CD4-positive, alpha-beta T cell treated with Interleukin-12 subunit alpha and Interleukin-12 subunit beta, for 1 hour (primary cell): ENCODE data around the gene KAT2B.

Experiments used
- DNase-seq: peaks from one replicate; pipeline ENCODE4 v3.0.0-alpha.2; 2020

The KAT2B gene

DNA sequence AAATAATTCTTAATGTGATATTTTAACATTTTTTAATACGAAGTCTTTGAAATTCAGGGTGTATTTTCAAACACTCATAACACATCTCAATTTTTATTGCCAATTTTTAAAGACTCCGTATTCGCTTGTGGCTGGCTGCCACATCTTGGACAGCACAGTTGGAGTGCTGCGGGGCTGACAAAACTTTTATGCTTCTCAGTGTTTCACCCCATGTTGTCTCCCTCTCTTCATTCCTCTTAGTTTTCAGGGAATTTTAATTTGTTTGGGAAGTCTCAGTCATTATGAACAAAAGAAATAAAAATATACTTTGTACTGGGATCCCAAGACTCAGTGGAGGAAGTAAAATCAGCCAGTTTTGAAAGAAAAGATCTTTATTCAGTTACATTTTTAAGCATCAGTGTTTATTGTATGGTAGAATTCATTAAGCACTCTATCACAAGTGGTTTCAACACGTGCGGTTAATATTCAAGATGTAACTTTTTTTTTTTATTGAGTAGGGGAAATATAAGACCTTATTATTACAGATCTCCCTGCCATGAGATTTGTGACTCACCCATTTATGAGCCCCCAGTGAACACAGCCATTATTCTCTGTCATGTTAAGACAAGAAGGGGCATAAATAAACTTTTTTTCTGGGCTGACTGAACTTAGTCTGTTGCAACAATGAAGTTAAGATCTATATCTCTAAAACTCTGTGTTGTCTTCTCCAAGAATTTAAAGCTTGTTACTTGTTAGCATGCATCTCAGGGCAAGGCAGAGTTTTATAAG lies 26.8 kb downstream of the KAT2B start:
- DNase-seq: no peak

DNA sequence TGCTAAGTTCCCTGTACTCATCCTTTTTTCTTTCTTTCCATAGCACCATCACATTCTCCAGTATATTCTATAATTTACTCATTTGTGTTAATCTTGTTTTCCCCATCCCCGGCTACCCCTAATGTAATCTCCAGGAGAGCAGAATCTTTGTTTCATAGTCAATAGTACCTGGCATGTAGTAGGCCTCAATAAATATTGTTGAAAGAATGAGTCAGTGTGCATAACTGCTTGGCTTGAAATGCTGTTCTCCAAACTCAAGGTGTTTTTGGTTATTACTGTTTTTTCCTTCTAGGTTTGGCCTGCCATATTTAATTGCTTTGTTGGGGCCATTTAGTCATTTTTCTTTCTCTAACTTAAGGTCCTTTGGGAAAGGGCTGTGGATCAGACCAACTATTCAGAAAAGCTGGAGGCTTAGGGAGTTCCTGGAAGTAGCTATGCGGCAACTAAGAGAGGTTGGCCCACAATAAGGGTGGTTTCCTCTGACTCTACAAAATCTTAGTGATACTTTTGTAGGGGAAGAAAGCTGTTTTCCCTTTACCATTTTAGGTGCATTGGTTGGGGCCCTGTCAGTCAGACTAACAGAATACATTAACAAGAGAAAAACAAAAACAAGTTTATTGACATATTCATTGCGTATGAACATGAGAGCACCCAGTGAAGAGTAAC lies 28.4 kb downstream of the KAT2B start:
- DNase-seq: no peak

DNA sequence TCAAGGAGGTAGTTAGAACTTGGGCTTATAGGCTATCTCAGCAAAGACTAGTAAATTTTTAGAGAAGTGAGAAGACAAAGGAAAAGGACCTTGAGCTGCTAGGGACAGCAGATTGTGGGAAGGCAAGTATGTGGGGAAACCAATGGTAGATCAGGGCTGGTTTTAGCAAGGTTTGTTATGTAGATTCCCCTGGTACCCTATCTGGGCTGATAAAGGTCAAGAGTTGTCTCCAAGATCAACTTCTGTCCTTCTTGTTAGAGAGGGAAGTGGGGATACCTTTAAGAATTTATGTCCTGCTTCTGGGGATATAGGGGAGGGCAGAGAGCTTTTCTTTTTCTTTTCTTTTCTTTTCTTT lies 28.9 kb downstream of the KAT2B start:
- DNase-seq: no peak

- DNase-seq: no peak
Observed at GRCh38 chr3:20071175-20071574, 30.9 kb downstream of the KAT2B start.

DNA sequence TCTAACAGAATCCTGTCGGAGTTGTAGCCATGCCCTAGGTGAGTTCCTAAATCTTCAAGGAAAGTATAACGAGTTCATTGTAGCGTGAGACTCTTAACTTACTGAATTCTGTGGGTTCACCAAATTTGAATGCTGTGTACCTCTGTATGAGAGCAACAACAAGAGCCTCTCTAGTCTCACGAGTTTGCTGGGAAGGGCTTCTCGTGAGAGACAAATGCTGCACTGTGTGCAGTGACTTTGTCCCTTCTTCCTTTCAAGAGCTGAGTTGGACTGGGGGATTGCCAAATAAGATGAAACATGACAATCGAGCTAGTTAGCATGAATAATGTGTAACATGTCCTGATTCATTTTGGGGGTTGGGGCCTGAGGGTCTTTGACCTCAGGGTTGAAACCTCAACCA lies 32.2 kb downstream of the KAT2B start:
- DNase-seq: no peak

- no peak for DNase-seq
Observed at GRCh38 chr3:20073068-20073467, 32.8 kb downstream of the KAT2B start.

GRCh38 chr3:20073683-20074082 lies 33.4 kb downstream of the KAT2B start:
- DNase-seq: no peak

DNA sequence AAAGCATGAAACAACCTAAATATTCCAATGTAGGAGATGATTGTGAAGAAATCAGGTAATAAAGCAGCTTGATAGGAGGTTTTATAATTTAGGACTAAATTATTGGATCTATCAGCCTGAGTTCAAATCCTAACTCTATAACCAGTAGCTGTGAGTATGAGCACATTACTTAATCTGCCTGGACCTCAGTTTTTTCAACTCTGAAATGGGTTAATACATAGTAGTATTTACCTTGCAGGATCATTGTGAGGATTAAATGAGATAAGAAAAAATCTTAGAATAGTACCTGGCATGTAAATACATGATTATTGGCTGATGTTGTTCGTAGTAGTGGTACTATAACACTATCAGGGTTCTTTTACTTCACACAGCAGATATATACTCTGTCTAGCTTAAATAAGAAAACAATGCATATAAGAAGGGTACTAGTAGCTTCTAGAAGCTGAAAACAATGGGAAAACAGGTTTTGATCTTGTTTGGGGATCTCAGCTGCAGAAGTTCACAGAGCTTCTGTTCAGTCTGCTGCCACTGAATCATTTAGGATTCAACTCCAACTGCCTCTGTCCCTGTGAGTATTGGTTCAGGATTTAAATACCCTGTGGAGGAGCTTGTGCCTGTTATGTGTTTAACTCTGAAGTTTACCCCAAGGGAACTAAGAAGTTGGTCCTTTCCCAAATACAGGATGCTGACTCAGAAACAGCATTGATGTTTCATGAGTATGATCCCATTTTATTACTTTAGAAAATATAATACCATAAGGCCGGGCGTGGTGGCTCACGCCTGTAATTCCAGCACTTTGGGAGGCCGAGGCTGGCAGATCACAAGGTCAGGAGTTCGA lies 34.2 kb downstream of the KAT2B start:
- no peak for DNase-seq

GRCh38 chr3:20075197-20075596 lies 35.0 kb downstream of the KAT2B start:
- DNase-seq: no peak

- DNase-seq: no peak
Observed at GRCh38 chr3:20076296-20076997, 36.2 kb downstream of the KAT2B start.

- no peak for DNase-seq
Observed at GRCh38 chr3:20077068-20077467, 36.8 kb downstream of the KAT2B start.

- DNase-seq: no peak
Observed at GRCh38 chr3:20078194-20078714, 38.0 kb downstream of the KAT2B start.

DNA sequence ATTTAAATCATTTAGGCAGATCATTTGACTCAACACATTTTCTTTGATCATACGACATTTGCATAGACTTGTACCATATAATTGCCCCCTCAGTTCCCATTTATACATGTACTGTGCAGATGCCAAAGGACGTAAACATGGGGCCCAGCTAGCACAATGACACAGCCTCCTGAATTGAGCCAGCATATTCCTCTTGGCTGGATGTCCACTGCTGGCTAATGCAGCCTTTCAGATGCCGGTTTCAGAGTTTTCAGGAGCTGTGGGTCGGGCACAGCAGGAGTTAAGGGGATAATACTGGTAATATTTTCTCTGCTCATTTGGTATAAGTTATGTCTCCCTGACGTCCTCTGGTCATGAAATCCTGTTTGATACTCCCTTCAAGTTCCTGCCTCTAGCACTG lies 39.4 kb downstream of the KAT2B start:
- DNase-seq: no peak

GRCh38 chr3:20080956-20081554 lies 40.8 kb downstream of the KAT2B start:
- peak; percentile 44 for DNase-seq

- no peak for DNase-seq
Observed at GRCh38 chr3:20083253-20083652, 43.0 kb downstream of the KAT2B start.

DNA sequence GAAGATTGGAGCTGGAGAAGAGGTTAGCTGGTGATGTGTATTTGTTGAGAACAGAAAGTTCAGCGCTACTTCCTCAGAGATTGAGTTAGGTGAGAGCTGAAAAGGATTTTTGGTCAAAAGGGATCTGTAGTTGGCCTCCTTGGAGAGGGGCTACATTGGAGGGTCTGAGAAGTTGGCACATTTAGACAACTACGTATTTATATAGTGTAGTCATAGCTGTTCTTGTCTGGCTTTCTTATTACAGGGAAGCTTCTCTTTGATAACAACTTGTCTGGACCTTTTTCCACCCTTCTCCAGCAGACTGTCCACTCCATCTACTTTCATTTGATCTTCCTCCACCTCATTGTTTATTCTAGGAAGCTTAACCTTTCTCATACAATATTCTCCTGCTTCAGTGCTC lies 43.7 kb downstream of the KAT2B start:
- DNase-seq: no peak

DNA sequence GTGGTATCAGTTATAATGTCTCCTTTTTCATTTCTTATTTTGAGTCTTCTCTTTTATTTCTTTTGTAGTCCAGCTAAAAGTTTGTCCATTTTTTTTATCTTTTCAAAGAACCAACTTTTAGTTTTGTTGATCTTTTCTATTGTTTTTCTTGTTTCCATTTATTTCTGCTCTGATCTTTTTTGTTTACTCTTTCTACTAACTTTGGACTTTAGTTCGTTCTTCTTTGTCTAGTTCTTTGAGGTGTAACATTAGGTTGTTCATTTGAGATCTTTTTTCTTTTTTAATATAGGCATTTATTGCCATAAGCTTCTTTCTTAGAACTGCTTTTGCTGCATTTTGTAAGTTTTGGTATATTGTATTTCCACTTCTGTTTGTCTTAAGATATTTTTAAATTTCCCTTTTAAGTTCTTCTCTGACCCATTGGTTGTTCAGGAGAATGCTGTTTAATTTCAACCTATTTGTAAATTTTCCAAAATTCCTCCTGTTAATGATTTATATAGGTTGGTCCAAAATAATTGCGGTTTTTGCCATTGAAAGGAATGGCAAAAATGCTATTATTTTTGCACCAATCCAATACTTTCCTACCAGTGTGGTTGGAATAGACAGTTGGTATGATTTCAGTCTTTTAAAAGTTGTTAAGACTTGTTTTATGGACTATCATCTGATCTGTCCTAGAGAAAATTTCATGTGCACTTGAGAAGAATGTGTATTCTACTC lies 51.2 kb downstream of the KAT2B start:
- no peak for DNase-seq

DNA sequence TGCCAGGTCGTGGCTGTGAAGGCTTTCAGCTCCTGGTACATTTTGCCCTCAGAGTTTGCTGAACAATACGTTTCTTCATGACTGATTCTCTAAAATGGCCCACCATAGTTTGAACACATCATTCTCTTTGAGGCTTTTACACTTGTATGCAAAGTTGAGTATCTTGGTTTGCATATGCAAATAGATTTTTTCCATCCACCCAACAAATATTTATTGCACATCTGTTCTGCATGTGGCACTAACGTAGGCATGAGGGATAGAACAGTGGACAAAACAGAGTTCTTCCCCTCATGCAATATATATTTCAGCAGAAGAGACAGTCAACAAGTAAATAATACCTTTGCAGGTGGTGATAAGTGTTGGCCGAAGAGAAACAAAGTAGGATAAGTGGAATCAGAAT lies 55.2 kb downstream of the KAT2B start:
- DNase-seq: no peak

- DNase-seq: no peak
Observed at GRCh38 chr3:20096135-20096685, 56.0 kb downstream of the KAT2B start.

GRCh38 chr3:20097015-20097414 lies 56.8 kb downstream of the KAT2B start:
- DNase-seq: no peak

DNA sequence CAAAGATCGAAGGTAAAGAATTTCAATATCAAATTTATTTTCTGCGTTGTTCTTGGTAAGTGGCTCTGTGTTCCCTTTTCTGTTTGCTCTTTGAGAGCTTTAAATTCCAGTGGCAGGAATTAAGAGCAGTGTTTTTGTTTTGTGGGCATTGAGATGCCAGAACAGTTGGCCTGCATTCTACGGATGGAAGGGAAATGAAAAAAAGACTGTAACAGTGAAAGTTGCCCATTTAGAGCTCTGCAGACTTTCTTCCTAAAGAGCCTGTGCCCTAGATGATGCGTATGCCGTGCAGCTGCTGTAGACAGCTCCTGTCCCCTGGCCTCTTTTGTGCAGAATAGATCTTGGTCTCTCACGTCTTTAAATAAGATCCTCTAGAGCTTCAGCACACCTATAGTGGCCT lies 58.8 kb downstream of the KAT2B start:
- no peak for DNase-seq

- DNase-seq: no peak
Observed at GRCh38 chr3:20100151-20100550, 59.9 kb downstream of the KAT2B start.
